Left ventricle myocardium inferior (tissue), 1 donor: ENCODE results near the gene GNA15. TPM values are rescaled to one million over a fixed set of nuclear protein-coding genes. Genes with fewer than 3 reads are reported as not detected.

ENCODE experiments used
- DNase-seq: peaks from one replicate; pipeline ENCODE4 v3.0.0-alpha.2; 2020
- H3K27ac ChIP-seq: fragments of 200-600 bp; replicated peaks from 2 replicates; pipeline ENCODE4 v1.8.0; 2021
- H3K27me3 ChIP-seq: fragments of 200-600 bp; 2 replicates; pipeline ENCODE4 v1.8.0; 2021; ENCODE audit warnings: low read depth
- H3K36me3 ChIP-seq: fragments of 200-600 bp; 2 replicates; pipeline ENCODE4 v1.8.0; 2021
- H3K4me1 ChIP-seq: fragments of 200-600 bp; 2 replicates; pipeline ENCODE4 v1.8.0; 2021
- H3K4me3 ChIP-seq: fragments of 200-600 bp; 2 replicates; pipeline ENCODE4 v1.8.0; 2021; ENCODE audit warnings: mild to moderate bottlenecking, moderate library complexity
- H3K9me3 ChIP-seq: fragments of 200-600 bp; replicated peaks from 2 replicates; pipeline ENCODE4 v1.8.0; 2021
- intact Hi-C: fragments of 100-400 bp; cut with micrococcal nuclease; formaldehyde crosslinking; loops from one replicate; pipeline ENCODE4 v1.11.0; 2022
- total RNA-seq: library from RNA; stranded (reverse); fragmentation: NEBNext Ultra II Directional; extraction: Animal tissue kit (Norgen Biotek cat#: 25700); gene quantifications from one replicate; pipeline ENCODE4 v1.2.1, GENCODE V29; 2021
- TF ChIP-seq, protein P1 (sequence below): fragments of 200-600 bp; IDR thresholded peaks from 2 replicates; pipeline ENCODE4 v1.8.0; 2021; ENCODE audit warnings: antibody characterized with exemption, mild to moderate bottlenecking, borderline replicate concordance
- donor health status: DM: no; HTN: yes; CAD: no; lungs with severe emphysema.

The GNA15 gene
- total RNA-seq, 1 donor from 2014 or later, result 1.2 TPM

DNA sequence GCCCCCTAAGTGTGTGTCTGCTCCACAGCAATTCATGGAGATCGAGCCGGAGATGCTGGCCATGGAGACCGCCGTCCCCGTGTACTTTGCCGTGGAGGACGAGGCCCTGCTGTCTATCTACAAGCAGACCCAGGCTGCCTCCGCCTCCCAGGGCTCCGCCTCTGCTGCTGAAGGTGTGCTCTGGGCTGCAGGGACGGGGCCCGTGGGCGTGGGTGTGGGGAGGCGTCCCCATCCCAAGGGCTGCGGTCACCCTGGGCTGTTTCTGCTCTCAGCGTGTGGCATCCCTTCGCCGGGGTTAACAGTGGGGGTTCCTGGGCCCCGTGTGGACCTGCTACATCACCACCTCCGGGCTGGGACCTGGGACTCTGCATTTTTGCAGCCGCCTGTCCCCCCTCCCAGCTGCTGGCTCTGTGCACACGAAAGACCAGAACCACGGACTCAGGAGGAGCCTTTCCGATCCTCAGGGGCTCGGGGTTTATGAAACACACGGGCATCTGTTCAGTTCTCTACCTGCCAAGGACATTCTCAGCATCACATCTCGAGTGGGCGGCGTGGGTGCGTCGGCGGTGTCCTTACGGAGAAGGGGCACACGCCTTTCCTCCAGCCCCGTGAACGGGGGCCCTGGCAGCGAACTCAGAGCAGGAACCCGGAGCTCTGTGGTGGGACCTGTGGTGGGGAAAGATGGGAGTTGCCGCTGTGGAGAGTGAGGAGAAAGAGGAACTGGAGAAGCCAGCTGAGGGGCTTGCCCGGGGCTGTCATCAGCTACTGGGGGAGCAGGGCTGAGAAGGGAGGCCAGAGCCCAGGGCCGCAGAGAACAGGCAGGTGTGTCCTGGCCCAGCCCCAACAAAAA, 57.6 kb downstream of the GNA15 start:
- Histone ChIP-seq H3K9me3 (no peaks in the 10 kb centered on the region), H3K4me3 (no peak overlapping the region), H3K27me3 (no peaks in the 10 kb centered on the region), H3K27ac (no peak overlapping the region), H3K36me3 (peaks cover 28% of the 10 kb centered on the region), H3K4me1 (peaks cover 14% of the 10 kb centered on the region)
- no peak for DNase-seq
- TF ChIP-seq, protein P1, sequence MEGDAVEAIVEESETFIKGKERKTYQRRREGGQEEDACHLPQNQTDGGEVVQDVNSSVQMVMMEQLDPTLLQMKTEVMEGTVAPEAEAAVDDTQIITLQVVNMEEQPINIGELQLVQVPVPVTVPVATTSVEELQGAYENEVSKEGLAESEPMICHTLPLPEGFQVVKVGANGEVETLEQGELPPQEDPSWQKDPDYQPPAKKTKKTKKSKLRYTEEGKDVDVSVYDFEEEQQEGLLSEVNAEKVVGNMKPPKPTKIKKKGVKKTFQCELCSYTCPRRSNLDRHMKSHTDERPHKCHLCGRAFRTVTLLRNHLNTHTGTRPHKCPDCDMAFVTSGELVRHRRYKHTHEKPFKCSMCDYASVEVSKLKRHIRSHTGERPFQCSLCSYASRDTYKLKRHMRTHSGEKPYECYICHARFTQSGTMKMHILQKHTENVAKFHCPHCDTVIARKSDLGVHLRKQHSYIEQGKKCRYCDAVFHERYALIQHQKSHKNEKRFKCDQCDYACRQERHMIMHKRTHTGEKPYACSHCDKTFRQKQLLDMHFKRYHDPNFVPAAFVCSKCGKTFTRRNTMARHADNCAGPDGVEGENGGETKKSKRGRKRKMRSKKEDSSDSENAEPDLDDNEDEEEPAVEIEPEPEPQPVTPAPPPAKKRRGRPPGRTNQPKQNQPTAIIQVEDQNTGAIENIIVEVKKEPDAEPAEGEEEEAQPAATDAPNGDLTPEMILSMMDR, result no peak
- intact Hi-C loops, result no loop called here

- Histone ChIP-seq H3K27ac (no peak overlapping the region), H3K4me1 (peaks cover 7% of the 10 kb centered on the region), H3K27me3 (no peaks in the 10 kb centered on the region), H3K4me3 (no peak overlapping the region), H3K36me3 (peaks cover 35% of the 10 kb centered on the region), H3K9me3 (no peaks in the 10 kb centered on the region)
- TF ChIP-seq, protein P1, result no peak
- DNase-seq, result no peak
- intact Hi-C loops, result no loop called here
Observed at GRCh38 chr19:3194106-3195087, 58.6 kb downstream of the GNA15 start.

DNA sequence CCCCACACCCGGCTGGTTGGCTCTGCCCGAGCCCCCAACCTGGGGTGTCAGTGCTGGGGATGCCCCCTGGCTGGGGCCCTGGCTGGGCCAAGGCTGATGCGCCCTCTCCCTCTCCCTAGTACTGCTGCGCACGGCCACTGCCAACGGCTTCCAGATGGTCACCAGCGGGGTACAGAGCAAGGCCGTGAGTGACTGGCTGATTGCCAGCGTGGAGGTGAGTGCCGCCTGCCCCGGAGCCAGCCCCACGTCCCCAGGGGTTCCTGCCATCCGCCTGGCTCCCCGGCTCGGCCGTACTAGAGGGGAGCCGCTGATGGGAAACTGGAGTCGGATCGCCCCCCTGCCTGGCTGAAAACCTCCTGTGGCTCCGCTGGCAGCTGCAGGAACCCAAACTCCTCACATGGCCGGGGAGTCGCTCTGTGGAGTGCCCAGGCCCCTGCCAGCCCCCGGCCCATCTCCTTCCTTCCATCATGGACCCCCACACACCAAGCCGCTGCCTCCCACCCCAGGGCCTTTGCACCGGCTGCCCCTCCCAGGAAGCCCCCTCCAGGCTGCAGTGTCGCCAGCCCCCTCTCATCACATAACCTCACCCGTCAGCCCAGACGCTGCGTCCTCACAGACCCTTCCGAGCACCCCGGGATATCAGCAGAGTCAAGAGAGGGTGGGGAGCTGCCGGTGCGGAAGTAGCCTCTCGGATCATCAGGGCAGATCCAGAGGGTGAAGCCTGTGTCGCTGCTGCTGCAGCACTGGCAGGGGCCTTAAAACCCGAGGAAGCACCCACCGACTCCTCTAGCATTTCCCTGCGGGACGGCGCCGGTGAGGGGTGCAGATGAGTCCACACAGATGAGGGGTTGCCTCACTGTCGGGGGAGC, 60.5 kb downstream of the GNA15 start:
- Histone ChIP-seq H3K27me3 (no peaks in the 10 kb centered on the region), H3K27ac (no peak overlapping the region), H3K9me3 (no peaks in the 10 kb centered on the region), H3K4me1 (no peaks in the 10 kb centered on the region), H3K36me3 (peaks cover 35% of the 10 kb centered on the region), H3K4me3 (no peak overlapping the region)
- TF ChIP-seq, protein P1, result no peak
- no peak for DNase-seq
- intact Hi-C loops, result no loop called here

DNA sequence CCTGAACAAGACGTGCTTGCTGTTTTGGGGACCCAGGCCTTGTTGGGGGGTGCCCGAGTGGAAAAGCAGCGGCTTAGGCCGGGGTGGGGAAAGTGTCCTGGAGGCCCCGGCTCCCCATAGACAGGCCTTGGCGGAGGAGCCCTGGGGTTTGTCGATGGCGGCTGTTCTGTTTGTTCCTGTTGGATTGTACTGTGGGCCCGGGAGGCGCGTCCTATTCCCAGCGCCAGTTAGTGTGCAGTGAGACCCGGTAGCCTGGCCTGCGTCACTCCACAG, 61.0 kb downstream of the GNA15 start:
- intact Hi-C loops, result no loop called here
- TF ChIP-seq, protein P1, result no peak
- H3K4me1 ChIP-seq, result no peaks in the 10 kb centered on the region
- H3K9me3 ChIP-seq, result no peaks in the 10 kb centered on the region
- no peak overlapping the region for H3K4me3 ChIP-seq
- DNase-seq, result no peak
- H3K27ac ChIP-seq, result no peak overlapping the region
- peaks cover 41% of the 10 kb centered on the region for H3K36me3 ChIP-seq
- H3K27me3 ChIP-seq, result no peaks in the 10 kb centered on the region
